Measurements from ENCODE around the gene TAP2. TPM values are rescaled to one million over a fixed set of nuclear protein-coding genes. Genes with fewer than 3 reads are reported as not detected.

TAP2 gene
- total RNA-seq, 2 experiments from 2014 or later, result 96.4 to 108 TPM

GRCh38 chr6:32851025-32851424 is 12.5 kb upstream of the TAP2 start:
- Histone ChIP-seq H3K9me3 (ENCODE audit: low read length) (no peaks in the 10 kb centered on the region), H3K4me3 (ENCODE audit: low read depth, low read length, poor library complexity, severe bottlenecking) (no peak overlapping the region), H3K4me2 (ENCODE audit: low read length) (peak overlapping the region; percentile 99), H3K36me3 (ENCODE audit: insufficient read depth, low read length) (peaks cover 56% of the 10 kb centered on the region), H3K4me1 (ENCODE audit: insufficient read depth, low read length, poor library complexity, severe bottlenecking) (peaks cover 44% of the 10 kb centered on the region), H4K20me1 (ENCODE audit: insufficient read depth, low read length) (no peaks in the 10 kb centered on the region), H3K27ac (ENCODE audit: low read depth, low read length, poor library complexity, severe bottlenecking) (no peak overlapping the region), H3K9me2 (ENCODE audit: insufficient read depth, low read length) (no peaks in the 10 kb centered on the region), H2AFZ (ENCODE audit: low read length) (no peak overlapping the region), H3K79me2 (ENCODE audit: insufficient read depth, low read depth, low read length) (peaks cover 47% of the 10 kb centered on the region)
- CTCF ChIA-PET (ENCODE audit: unreplicated experiment), result no interaction called here
- POLR2A ChIA-PET, result interaction anchor here (0.7 to 1.8 kb wide), 3 partner anchors 7 to 675 kb away, joined by 3 to 9 read pairs (median 4); partner anchors contain the start of genes AGPAT1, PSMB8 and TAP2
- no peak for TF ChIP-seq EZH2phosphoT487 (IDR thresholded peaks at IDR 0.05; ENCODE audit: borderline replicate concordance, low read depth, low read length)
- TF ChIP-seq, protein P1, sequence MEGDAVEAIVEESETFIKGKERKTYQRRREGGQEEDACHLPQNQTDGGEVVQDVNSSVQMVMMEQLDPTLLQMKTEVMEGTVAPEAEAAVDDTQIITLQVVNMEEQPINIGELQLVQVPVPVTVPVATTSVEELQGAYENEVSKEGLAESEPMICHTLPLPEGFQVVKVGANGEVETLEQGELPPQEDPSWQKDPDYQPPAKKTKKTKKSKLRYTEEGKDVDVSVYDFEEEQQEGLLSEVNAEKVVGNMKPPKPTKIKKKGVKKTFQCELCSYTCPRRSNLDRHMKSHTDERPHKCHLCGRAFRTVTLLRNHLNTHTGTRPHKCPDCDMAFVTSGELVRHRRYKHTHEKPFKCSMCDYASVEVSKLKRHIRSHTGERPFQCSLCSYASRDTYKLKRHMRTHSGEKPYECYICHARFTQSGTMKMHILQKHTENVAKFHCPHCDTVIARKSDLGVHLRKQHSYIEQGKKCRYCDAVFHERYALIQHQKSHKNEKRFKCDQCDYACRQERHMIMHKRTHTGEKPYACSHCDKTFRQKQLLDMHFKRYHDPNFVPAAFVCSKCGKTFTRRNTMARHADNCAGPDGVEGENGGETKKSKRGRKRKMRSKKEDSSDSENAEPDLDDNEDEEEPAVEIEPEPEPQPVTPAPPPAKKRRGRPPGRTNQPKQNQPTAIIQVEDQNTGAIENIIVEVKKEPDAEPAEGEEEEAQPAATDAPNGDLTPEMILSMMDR (conservative IDR thresholded peaks at IDR 0.05; ENCODE audit: low read length), result no peak
- no peak for DNase-seq (ENCODE audit: low spot score)
- no TSS peak for BruUV-seq (replicated peaks)
- intact Hi-C loops (cut with micrococcal nuclease; ENCODE audit: unreplicated experiment), result no loop called here

DNA sequence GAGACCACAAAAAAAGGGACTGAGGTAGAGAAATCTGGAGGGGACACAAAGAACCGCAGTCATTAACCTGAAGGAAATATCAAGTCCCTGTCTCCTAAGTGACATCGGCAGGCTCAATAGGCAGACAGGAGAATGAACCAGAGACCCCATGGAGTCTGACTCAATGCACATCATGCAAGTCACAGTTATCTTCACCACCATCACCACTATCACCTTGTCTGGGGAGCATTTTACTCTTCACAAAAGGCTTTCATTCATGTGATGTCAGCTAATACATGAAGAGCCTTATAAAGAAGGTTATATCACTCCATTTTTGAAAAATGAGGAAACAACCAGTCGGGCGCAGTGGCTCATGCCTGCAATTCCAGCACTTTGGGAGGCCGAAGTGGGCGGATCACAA is 10.6 kb upstream of the TAP2 start:
- H3K4me2 ChIP-seq (ENCODE audit: low read length), result no peak overlapping the region
- no peaks in the 10 kb centered on the region for H4K20me1 ChIP-seq (ENCODE audit: insufficient read depth, low read length)
- ChIA-PET POLR2A (no interaction called here), CTCF (ENCODE audit: unreplicated experiment) (no interaction called here)
- H3K36me3 ChIP-seq (ENCODE audit: insufficient read depth, low read length), result peaks cover 68% of the 10 kb centered on the region
- H2AFZ ChIP-seq (ENCODE audit: low read length), result no peak overlapping the region
- no peak overlapping the region for H3K27ac ChIP-seq (ENCODE audit: low read depth, low read length, poor library complexity, severe bottlenecking)
- no peak for DNase-seq (ENCODE audit: low spot score)
- peaks cover 44% of the 10 kb centered on the region for H3K4me1 ChIP-seq (ENCODE audit: insufficient read depth, low read length, poor library complexity, severe bottlenecking)
- peaks cover 42% of the 10 kb centered on the region for H3K79me2 ChIP-seq (ENCODE audit: insufficient read depth, low read depth, low read length)
- BruUV-seq (replicated peaks), result no TSS peak
- H3K9me2 ChIP-seq (ENCODE audit: insufficient read depth, low read length), result no peaks in the 10 kb centered on the region
- intact Hi-C loops (cut with micrococcal nuclease; ENCODE audit: unreplicated experiment), result no loop called here
- no peak for TF ChIP-seq EZH2phosphoT487 (IDR thresholded peaks at IDR 0.05; ENCODE audit: borderline replicate concordance, low read depth, low read length)
- TF ChIP-seq, protein P1 (conservative IDR thresholded peaks at IDR 0.05; ENCODE audit: low read length), result no peak
- H3K9me3 ChIP-seq (ENCODE audit: low read length), result no peaks in the 10 kb centered on the region
- H3K4me3 ChIP-seq (ENCODE audit: low read depth, low read length, poor library complexity, severe bottlenecking), result no peak overlapping the region

DNA sequence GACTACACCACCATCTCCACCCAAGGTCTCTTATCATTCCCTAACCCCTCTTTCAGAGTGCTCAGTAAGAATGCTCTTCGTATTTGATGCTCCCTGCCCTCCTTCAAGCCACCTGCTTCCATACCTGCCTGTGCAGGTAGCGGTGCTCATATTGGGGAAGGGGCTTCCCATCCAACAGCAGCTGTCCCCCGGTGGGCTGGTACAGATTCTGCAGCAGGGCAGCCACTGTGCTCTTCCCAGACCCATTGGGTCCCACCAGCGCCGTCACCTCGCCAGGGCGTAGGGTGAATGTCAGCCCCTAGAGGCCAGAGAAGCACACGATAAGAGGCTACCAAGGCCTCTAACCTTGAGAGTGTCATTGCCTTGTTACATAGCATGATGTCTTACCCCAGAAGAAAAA is 9.3 kb upstream of the TAP2 start:
- intact Hi-C loops (cut with micrococcal nuclease; ENCODE audit: unreplicated experiment), result no loop called here
- H3K4me1 ChIP-seq (ENCODE audit: insufficient read depth, low read length, poor library complexity, severe bottlenecking), result peaks cover 49% of the 10 kb centered on the region
- ChIA-PET CTCF (ENCODE audit: unreplicated experiment) (no interaction called here), POLR2A (no interaction called here)
- no peaks in the 10 kb centered on the region for H3K9me2 ChIP-seq (ENCODE audit: insufficient read depth, low read length)
- peaks cover 47% of the 10 kb centered on the region for H3K79me2 ChIP-seq (ENCODE audit: insufficient read depth, low read depth, low read length)
- no peaks in the 10 kb centered on the region for H3K9me3 ChIP-seq (ENCODE audit: low read length)
- no TSS peak for BruUV-seq (replicated peaks)
- H3K4me2 ChIP-seq (ENCODE audit: low read length), result no peak overlapping the region
- TF ChIP-seq EZH2phosphoT487 (IDR thresholded peaks at IDR 0.05; ENCODE audit: borderline replicate concordance, low read depth, low read length), result no peak
- TF ChIP-seq, protein P1 (conservative IDR thresholded peaks at IDR 0.05; ENCODE audit: low read length), result no peak
- H2AFZ ChIP-seq (ENCODE audit: low read length), result no peak overlapping the region
- no peak overlapping the region for H3K4me3 ChIP-seq (ENCODE audit: low read depth, low read length, poor library complexity, severe bottlenecking)
- no peak for DNase-seq (ENCODE audit: low spot score)
- no peaks in the 10 kb centered on the region for H4K20me1 ChIP-seq (ENCODE audit: insufficient read depth, low read length)
- no peak overlapping the region for H3K27ac ChIP-seq (ENCODE audit: low read depth, low read length, poor library complexity, severe bottlenecking)
- H3K36me3 ChIP-seq (ENCODE audit: insufficient read depth, low read length), result peaks cover 70% of the 10 kb centered on the region
